GM18505 (cell line): ENCODE data around the gene CSF1R.
A peak's percentile ranks its signal among the peaks of the same experiment; 100 is the strongest.
"Not testable (repeated sequence)": the region's sequence is repeated elsewhere in the genome, so short reads cannot be mapped to it uniquely, and the experiment has no call there.

ENCODE experiments used
- ATAC-seq: cut with Tn5 transposase; IDR thresholded peaks from one replicate; pipeline ENCODE4 v1.9.1; 2021; ENCODE audit not compliant: unreplicated experiment
- POLR2A ChIP-seq: IDR thresholded peaks from 4 replicates; pipeline ENCODE4 v1.6.1; 2011; ENCODE audit warnings: borderline replicate concordance; ENCODE audit not compliant: insufficient read depth, insufficient read length; ENCODE audit errors: extremely low read depth

Gene CSF1R

GRCh38 chr5:150105928-150106615 lies 19.7 kb upstream of the CSF1R start:
- TF ChIP-seq POLR2A = no peak

GRCh38 chr5:150104550-150104870 lies 18.2 kb upstream of the CSF1R start:
- no peak for ATAC-seq
- TF ChIP-seq POLR2A = no peak

More at GRCh38 chr5:150105928-150106615, 19.7 kb upstream of the CSF1R start:
- no peak for ATAC-seq

DNA sequence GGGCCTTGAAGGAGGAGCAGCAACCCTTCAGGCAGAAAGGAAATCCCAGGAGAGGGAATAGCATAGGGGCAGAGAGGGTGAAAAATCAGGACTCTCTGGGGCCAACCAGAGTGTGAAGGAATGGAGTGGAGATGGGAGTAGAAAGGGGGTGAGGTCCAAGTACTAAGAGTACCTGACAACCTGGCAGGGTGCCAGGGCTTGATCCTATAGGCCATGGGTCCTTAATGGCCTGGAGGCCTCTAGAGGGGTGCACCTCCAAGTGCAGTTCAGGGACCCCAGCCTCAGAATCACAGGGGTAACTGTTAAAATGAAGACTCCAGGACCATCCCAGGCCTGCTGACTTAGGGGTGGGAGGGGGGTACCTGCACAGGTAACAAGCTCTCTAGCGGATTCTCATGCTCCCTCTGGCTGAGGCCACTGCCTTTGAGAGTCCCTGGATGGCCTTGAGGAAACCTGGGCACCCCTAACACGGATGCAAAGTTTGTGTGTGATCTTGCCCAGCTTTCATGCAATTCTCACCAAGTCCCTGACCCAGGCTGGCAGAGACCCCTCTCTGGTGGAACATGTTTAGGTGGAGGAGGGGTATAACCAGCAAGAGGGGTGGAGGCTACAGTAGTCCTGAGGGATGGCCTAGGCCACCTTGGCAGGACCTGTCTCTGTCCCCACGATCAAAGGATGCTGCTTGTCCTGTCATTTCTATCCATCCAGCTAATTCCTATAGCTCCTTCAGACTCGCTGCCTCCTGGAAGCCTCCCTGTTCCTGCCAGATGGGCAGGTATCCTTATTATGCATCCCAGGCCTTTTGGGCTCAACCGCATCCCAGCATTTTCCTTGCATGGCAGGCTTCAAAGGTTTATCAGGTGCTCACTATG lies 17.6 kb upstream of the CSF1R start:
- ATAC-seq = no peak
- no peak for TF ChIP-seq POLR2A

GRCh38 chr5:150101023-150101422 lies 14.7 kb upstream of the CSF1R start:
- ATAC-seq = no peak
- no peak for TF ChIP-seq POLR2A

DNA sequence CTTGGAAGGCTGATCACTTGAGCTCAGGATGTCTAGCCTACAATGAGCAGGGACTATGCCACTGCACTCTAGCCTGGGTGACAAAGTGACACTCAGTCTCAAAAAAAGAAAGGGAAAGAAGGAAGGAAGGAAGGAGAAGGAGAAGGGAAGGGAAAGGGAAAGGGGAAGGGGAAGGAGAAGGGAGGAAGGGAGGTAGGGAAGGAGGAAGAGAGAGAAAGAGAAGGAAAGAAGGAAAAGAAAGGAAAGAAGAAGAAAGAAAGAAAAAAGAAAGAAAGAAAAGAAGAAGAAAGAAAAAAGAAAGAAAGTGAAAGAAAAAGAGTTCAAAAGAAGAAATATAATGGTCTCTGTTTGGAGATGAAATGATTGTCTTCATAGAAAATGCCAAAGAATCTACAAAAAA lies 10.8 kb upstream of the CSF1R start:
- TF ChIP-seq POLR2A = no peak
- no peak for ATAC-seq

DNA sequence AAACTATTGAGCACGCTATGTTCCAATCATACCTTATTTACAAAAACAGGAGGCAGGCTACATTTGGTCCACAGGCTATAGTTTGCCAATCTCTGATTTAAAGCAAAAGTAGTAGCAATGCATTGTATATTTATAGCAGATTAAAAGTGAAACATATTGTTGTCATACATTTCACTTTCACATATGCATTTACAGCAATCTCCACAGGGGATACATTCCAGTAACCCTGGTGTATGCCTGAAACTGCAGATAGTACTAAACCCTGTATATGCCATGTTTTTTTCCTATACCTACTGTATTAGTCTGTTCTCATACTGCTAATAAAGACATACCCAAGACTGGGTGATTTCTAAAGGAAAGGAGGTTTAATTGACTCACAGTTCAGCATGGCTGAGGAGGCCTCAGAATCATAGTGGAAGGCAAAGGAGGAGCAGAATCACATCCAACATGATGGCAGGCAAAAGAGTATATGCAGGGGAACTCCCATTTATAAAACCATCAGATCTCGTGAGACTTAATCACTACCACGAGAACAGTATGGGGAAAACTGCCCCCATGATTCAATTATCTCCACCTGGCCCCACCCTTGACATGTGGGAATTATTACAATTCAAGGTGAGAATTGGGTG lies 5.9 kb upstream of the CSF1R start:
- no peak for TF ChIP-seq POLR2A
- no peak for ATAC-seq

DNA sequence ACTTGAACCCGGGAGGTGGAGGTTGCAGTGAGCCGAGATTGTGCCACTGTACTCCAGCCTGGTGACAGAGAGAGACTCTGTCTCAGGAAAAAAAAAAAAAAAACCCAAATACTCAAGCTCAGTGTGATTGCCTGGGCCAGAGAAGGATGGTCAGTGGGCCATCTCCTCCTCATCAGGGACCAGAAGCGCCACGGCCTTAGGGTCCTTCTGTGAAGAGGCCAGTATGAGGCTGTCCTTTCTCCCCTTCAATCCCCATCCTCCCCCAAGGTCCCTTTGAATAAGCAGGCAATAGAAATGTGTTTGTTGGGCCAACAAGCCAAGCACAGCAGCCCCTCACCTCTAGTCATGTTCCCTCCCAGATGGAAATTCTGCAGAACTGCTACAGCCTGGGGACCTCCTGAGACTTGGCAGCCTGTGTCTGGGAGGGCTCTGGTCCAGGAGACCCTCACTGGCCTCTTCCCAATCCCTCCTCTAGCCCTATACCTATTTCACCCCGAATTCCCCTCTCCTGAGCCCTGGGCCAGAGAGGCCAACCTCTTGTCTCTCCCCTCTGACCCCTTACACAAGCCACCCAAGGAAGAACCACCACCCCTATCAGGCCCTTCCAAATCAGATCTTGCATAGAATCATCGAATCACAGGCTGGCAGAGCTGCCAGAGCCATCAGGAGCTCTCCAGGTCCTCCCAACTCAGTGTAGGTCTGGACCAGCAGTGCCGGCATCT lies 1.0 kb downstream of the CSF1R start:
- TF ChIP-seq POLR2A = no peak
- no peak for ATAC-seq

GRCh38 chr5:150084754-150085153 lies 1.6 kb downstream of the CSF1R start:
- not testable (repeated sequence) for ATAC-seq

GRCh38 chr5:150082889-150083288 lies 3.5 kb downstream of the CSF1R start:
- ATAC-seq = no peak
- TF ChIP-seq POLR2A = no peak

DNA sequence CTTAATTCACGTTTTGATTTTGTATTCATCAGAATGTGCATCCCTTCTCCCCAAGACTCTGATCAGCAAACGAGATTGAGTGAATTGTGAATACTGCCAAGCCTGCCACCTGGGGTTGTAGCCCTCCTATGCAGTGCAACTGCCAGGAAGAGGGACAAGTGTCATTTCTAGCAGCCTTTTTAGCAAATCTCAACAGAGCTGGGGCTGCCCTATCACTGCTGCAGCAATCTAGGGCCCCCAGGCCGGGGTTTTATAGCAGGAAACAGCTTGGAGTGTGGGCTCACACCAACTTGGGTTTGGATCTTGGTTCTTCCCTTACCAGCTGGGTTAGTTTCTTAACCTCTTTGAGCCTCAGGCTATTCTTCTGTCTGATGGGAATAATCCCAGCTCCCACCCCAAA lies 4.0 kb downstream of the CSF1R start:
- no peak for TF ChIP-seq POLR2A
- ATAC-seq = peak; percentile 15

DNA sequence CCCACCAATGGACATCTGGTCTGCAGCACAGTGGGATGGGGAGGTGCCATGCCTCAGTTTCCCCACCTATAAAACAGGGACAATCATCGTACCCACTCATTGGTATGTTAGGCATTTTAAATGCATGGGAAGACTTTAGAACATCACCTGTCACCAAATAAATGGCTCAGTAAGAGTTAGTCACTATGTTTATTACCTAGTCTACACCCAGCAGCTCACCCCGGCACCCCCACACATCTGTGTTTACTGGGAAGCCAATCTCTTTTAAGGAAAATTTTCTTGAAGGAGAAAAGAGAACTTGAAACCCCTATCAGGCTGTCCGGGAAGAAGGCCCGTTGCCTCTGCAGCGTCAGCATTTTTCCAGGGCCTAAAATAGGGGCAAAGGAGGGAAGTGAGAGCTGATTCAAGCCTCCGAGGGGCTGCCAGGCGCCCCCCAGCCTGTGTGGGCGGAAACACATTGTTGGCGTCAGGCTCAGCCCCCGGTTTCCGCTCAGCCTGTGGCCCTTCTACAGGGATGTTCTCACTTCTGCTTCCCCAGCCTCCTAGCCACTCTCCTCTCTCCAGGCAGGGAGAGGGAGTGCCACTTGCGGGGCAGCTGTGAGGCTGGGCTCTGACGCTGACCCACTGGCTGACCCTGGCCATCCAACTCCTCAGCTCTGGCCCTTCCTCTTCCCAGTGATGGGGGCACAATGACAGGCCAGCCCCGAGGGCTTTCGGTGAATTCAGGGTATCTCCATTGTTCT lies 4.6 kb downstream of the CSF1R start:
- peak; percentile 33 for TF ChIP-seq POLR2A
- ATAC-seq = peak; percentile 89

GRCh38 chr5:150080696-150081435 lies 5.5 kb downstream of the CSF1R start:
- TF ChIP-seq POLR2A = no peak
- ATAC-seq = no peak
